ENCODE results near the gene GAREM1. TPM values are rescaled to one million over a fixed set of nuclear protein-coding genes. Genes with fewer than 3 reads are reported as not detected.

The GAREM1 gene
- total RNA-seq, 1 experiment from 2014 or later, result 10.2 TPM

GRCh38 chr18:32251466-32251865, 219.2 kb downstream of the GAREM1 start:
- H3K9me2 ChIP-seq (ENCODE audit: insufficient read depth), result no peaks in the 10 kb centered on the region
- intact Hi-C loops (cut with micrococcal nuclease; ENCODE audit: unreplicated experiment), result no loop called here

GRCh38 chr18:32249147-32249929, 221.3 kb downstream of the GAREM1 start:
- H3K4me1 ChIP-seq (replicated peaks; ENCODE audit: insufficient read depth), result no peaks in the 10 kb centered on the region
- no peaks in the 10 kb centered on the region for H3F3A ChIP-seq (ENCODE audit: insufficient read depth, low read depth)
- no peak overlapping the region for H3K4me2 ChIP-seq
- no peak overlapping the region for H2AFZ ChIP-seq
- CTCF ChIA-PET, result no interaction called here
- no peaks in the 10 kb centered on the region for H4K20me1 ChIP-seq (ENCODE audit: insufficient read depth)
- H3K9me3 ChIP-seq (ENCODE audit: insufficient read depth, low read depth), result no peaks in the 10 kb centered on the region
- no peak overlapping the region for H3K27ac ChIP-seq
- DNase-seq, result no peak
- TF ChIP-seq CTCF (conservative IDR thresholded peaks at IDR 0.05), result no peak
- no peak for TF ChIP-seq EZH2 (IDR thresholded peaks at IDR 0.05; ENCODE audit: low read depth)
- intact Hi-C loops (cut with micrococcal nuclease; ENCODE audit: unreplicated experiment), result no loop called here
- no peaks in the 10 kb centered on the region for H3K27me3 ChIP-seq (ENCODE audit: insufficient read depth, low read depth)
- POLR2A ChIA-PET (ENCODE audit: unreplicated experiment), result no interaction called here
- no peaks in the 10 kb centered on the region for H3K9me2 ChIP-seq (ENCODE audit: insufficient read depth)
- no peak overlapping the region for H3K4me3 ChIP-seq
- BruUV-seq (replicated peaks), result no TSS peak
- H3K79me2 ChIP-seq (ENCODE audit: low read depth), result no peaks in the 10 kb centered on the region
- H3K36me3 ChIP-seq (ENCODE audit: low read depth), result no peaks in the 10 kb centered on the region

More at GRCh38 chr18:32251466-32251865, 219.2 kb downstream of the GAREM1 start:
- no peaks in the 10 kb centered on the region for H3K36me3 ChIP-seq (ENCODE audit: low read depth)
- no peak overlapping the region for H3K4me3 ChIP-seq
- no TSS peak for BruUV-seq (replicated peaks)
- DNase-seq, result no peak
- no peaks in the 10 kb centered on the region for H3K4me1 ChIP-seq (replicated peaks; ENCODE audit: insufficient read depth)
- H3K27me3 ChIP-seq (ENCODE audit: insufficient read depth, low read depth), result no peaks in the 10 kb centered on the region
- no peaks in the 10 kb centered on the region for H3K9me3 ChIP-seq (ENCODE audit: insufficient read depth, low read depth)
- ChIA-PET POLR2A (ENCODE audit: unreplicated experiment) (no interaction called here), CTCF (no interaction called here)
- no peaks in the 10 kb centered on the region for H4K20me1 ChIP-seq (ENCODE audit: insufficient read depth)
- H3F3A ChIP-seq (ENCODE audit: insufficient read depth, low read depth), result no peaks in the 10 kb centered on the region
- TF ChIP-seq CTCF (conservative IDR thresholded peaks at IDR 0.05) (no peak), EZH2 (IDR thresholded peaks at IDR 0.05; ENCODE audit: low read depth) (no peak)
- no peak overlapping the region for H2AFZ ChIP-seq
- no peaks in the 10 kb centered on the region for H3K79me2 ChIP-seq (ENCODE audit: low read depth)
- no peak overlapping the region for H3K4me2 ChIP-seq
- H3K27ac ChIP-seq, result no peak overlapping the region

- Histone ChIP-seq H3K9me2 (ENCODE audit: insufficient read depth) (no peaks in the 10 kb centered on the region), H3K9me3 (ENCODE audit: insufficient read depth, low read depth) (no peaks in the 10 kb centered on the region), H3K27me3 (ENCODE audit: insufficient read depth, low read depth) (no peaks in the 10 kb centered on the region), H3K27ac (no peak overlapping the region), H3F3A (ENCODE audit: insufficient read depth, low read depth) (no peaks in the 10 kb centered on the region), H3K4me2 (no peak overlapping the region), H3K79me2 (ENCODE audit: low read depth) (no peaks in the 10 kb centered on the region), H3K4me3 (no peak overlapping the region), H3K4me1 (replicated peaks; ENCODE audit: insufficient read depth) (no peaks in the 10 kb centered on the region), H4K20me1 (ENCODE audit: insufficient read depth) (no peaks in the 10 kb centered on the region), H2AFZ (no peak overlapping the region), H3K36me3 (ENCODE audit: low read depth) (no peaks in the 10 kb centered on the region)
- no peak for DNase-seq
- POLR2A ChIA-PET (ENCODE audit: unreplicated experiment), result no interaction called here
- intact Hi-C loops (cut with micrococcal nuclease; ENCODE audit: unreplicated experiment), result no loop called here
- CTCF ChIA-PET, result no interaction called here
- BruUV-seq (replicated peaks), result no TSS peak
- no peak for TF ChIP-seq CTCF (conservative IDR thresholded peaks at IDR 0.05)
- TF ChIP-seq EZH2 (IDR thresholded peaks at IDR 0.05; ENCODE audit: low read depth), result no peak
These were observed 225.8 kb downstream of the GAREM1 start for GRCh38 chr18:32244881-32245280.

All from PC-9 (cell line).